HUES48 (cell line): ENCODE measurements around the gene FOS.

Experiments
- H3K27ac ChIP-seq: one replicate; pipeline ENCODE4 v1.7.0; 2013; ENCODE audit warnings: low read depth, low read length, inconsistent platforms
- H3K27me3 ChIP-seq: 2 replicates; pipeline ENCODE4 v1.6.1; 2013; ENCODE audit warnings: mild to moderate bottlenecking, low read length; ENCODE audit not compliant: control insufficient read depth, insufficient read depth
- H3K36me3 ChIP-seq: 2 replicates; pipeline ENCODE4 v1.6.1; 2013; ENCODE audit warnings: low read length; ENCODE audit not compliant: control insufficient read depth, insufficient read depth
- H3K4me1 ChIP-seq: 2 replicates; pipeline ENCODE4 v1.6.1; 2013; ENCODE audit warnings: mild to moderate bottlenecking, low read length; ENCODE audit not compliant: control insufficient read depth, insufficient read depth
- H3K4me3 ChIP-seq: 2 replicates; pipeline ENCODE4 v1.5.1; 2013; ENCODE audit warnings: mild to moderate bottlenecking, low read depth, low read length
- H3K9ac ChIP-seq: 2 replicates; pipeline ENCODE4 v1.6.1; 2013; ENCODE audit warnings: mild to moderate bottlenecking, low read depth, low read length, moderate library complexity
- H3K9me3 ChIP-seq: 2 replicates; pipeline ENCODE4 v1.6.1; 2013; ENCODE audit warnings: low read length; ENCODE audit not compliant: control insufficient read depth, insufficient read depth

Gene FOS

DNA sequence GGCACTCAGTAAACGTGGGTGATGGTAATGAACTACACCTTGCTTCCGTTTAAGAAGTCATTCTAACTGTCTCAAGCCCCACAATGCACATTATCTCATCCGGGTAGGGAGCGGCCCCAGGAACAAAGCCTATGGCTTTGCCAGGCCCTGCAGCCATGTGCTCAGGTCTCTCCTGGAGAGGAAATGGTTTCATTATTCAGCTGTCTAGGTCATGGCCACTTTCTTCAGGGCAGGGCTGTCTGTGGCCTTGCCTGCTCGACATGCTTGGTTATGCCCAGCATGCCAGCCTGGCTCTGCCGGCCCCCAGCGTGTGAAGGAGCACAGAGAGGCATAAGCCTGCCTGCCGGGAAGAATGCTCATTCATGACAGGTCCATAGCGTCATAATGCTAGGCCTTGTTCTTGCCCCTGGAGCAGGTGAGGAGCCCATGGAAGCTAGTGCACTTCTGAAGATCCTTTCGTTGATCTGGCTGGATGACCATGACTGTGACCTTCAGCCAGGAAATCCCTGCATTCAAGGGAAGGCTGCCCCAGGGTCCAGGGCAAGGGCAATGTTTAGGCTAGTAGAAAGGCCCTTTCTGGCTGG, 26.3 kb upstream of the FOS start:
- Histone ChIP-seq H3K4me3 (no peak overlapping the region), H3K27me3 (no peaks in the 10 kb centered on the region), H3K27ac (no peak overlapping the region), H3K4me1 (peaks cover 26% of the 10 kb centered on the region), H3K9ac (no peak overlapping the region), H3K36me3 (no peaks in the 10 kb centered on the region), H3K9me3 (no peaks in the 10 kb centered on the region)

DNA sequence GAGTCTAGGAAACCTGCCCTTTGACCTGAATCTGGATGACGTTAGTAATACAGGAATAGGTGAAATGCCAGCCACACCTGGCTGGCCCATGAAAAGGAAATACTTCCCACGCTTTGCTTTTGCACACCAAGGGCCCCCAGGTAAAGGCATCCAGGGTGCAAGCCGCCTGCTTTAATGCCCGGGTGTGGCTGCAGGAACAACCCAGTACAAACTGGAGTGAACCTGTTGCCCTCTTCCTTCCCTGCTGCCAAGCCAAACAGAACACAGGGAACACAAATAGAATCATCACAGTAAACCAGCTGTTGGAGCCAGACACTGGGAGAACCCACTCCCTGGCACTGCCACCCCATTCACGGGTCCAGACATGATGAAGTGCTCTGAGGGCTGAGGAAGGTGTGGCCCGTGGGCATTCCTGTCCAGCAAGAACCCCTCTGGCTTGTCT, 24.2 kb upstream of the FOS start:
- H3K9ac ChIP-seq = no peak overlapping the region
- H3K4me3 ChIP-seq = no peak overlapping the region
- peaks cover 25% of the 10 kb centered on the region for H3K4me1 ChIP-seq
- H3K27ac ChIP-seq = no peak overlapping the region
- no peaks in the 10 kb centered on the region for H3K9me3 ChIP-seq
- H3K36me3 ChIP-seq = no peaks in the 10 kb centered on the region
- no peaks in the 10 kb centered on the region for H3K27me3 ChIP-seq

DNA sequence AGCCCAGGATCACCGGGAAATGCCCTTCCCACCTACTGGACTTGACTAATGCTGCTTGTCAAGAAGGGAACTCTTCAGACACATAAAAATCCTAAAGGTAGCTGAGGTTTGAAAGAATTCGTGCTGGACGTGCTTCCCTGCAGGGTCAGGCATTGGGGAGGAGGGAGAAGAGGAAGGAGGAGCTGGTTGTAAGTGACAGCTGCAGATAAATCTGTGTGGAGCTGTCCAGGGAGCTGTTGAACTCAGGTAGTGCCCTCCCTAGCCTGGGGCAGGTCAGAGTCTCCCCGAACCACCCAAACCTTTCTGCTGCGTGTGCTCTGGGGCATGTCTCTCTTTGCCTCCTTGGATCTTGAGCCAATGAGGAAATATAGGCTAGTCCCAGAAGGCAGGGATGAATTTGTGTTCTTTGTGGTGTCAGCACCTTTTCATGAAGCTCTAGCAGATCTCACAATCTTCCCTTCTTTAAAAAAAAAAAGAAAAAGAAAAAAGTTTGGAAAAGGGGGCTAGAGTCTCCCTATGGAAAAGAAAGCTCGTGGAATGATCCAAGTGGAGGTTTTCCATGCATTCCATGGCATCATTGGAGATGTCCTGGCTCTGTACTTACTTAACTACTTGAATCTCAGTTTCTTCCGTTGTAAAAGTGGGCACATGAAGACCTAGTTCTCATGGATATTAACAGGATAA, 23.6 kb upstream of the FOS start:
- Histone ChIP-seq H3K9me3 (no peaks in the 10 kb centered on the region), H3K9ac (no peak overlapping the region), H3K4me1 (peaks cover 28% of the 10 kb centered on the region), H3K27me3 (no peaks in the 10 kb centered on the region), H3K27ac (no peak overlapping the region), H3K4me3 (no peak overlapping the region), H3K36me3 (no peaks in the 10 kb centered on the region)

DNA sequence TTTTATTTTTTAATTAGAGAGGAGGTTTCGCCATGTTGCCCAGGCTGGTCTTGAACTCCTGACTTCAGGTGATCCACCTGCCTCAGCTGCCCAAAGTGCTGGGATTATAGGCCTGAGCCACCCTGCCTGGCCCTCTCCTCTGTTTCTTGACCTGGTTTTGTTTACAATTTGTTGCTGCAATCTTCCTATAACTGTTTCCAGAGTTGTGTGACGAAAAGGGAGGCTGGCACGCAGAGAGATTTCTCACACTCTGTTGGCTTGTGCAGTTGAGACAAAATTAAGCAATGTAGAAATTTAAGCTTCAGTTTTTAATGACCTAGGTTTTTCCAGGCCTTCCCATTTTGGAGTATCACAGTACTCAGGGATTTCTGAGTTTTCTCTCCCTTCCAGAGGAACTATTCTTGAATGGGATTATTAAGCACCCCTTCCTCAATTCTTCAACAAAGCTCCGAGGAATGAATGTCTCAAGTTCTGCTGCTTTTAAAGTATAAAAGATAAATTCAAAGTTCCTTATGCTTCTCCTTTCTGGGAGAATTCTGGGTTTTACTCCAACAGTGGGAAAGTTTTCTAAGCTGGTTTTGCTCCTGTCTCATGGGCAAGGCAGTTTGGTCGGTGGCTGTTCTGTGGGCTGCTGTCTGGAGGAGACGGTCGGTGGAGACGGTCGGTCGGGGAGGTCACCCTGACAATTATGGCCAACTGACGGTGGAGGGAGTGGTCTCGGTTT, 20.4 kb upstream of the FOS start:
- Histone ChIP-seq H3K9me3 (no peaks in the 10 kb centered on the region), H3K4me1 (peaks cover 30% of the 10 kb centered on the region), H3K27ac (peak overlapping the region; percentile 96), H3K27me3 (no peaks in the 10 kb centered on the region), H3K4me3 (peak overlapping the region; percentile 82), H3K36me3 (no peaks in the 10 kb centered on the region), H3K9ac (peak overlapping the region; percentile 73)

DNA sequence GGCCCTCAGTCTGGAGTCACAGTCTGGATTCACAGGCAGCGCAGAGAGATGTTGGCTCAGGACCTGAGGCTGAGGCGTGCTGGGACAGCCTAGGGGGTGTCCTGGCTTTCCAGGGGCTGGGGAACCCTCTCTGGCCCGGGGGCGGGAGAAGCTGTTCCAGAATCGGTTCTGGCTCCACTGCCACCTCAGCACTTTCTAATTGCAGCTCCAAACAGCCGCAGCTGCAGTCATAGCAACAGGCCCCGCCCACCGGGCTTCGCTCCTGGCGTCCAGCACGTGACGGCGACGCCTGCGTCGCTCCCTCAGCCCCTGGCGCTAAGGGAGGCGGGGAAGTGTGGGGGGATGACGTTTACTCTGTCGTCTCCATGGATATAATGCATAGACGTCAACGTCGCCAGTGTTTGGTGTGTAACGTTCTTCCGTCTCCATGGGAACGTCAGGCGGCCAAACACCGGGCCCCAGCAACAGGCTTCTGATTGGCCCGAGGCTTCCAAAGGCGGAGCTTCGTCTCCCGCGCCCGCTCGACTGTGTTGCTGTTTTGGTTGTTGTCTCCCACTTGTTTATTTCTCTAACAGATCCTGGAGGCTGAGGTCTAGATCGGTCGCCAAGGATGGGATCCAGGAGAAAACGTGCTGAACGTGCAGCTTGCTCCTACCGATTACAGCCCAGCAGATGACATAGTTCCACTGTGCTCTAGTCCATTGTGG, 19.7 kb upstream of the FOS start:
- H3K4me1 ChIP-seq = peaks cover 30% of the 10 kb centered on the region
- H3K9me3 ChIP-seq = no peaks in the 10 kb centered on the region
- H3K27ac ChIP-seq = peak overlapping the region; percentile 96

DNA sequence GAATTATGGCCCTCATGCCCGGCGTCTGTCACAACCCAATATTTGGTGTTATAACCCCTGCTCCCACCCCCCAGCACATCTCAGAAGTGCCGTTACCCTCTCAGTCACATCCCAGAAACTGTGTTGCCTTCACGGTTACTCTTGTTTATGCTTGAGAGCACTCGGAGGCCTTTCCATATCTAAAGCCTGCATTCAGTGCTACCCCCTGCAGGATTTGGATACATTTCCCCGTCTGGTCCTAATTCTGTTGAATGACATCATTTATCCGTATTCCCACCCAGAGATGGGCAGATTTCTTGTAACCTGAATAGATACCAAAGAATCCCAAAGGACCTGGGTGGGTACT, 19.1 kb upstream of the FOS start:
- Histone ChIP-seq H3K9me3 (no peaks in the 10 kb centered on the region), H3K4me3 (peak overlapping the region; percentile 82), H3K27ac (peak overlapping the region; percentile 96), H3K36me3 (no peaks in the 10 kb centered on the region), H3K4me1 (peaks cover 30% of the 10 kb centered on the region), H3K9ac (peak overlapping the region; percentile 87), H3K27me3 (no peaks in the 10 kb centered on the region)

More for the DNA sequence above, 19.7 kb upstream of the FOS start:
- Histone ChIP-seq H3K4me3 (peak overlapping the region; percentile 82), H3K36me3 (no peaks in the 10 kb centered on the region), H3K9ac (peak overlapping the region; percentile 87), H3K27me3 (no peaks in the 10 kb centered on the region)

DNA sequence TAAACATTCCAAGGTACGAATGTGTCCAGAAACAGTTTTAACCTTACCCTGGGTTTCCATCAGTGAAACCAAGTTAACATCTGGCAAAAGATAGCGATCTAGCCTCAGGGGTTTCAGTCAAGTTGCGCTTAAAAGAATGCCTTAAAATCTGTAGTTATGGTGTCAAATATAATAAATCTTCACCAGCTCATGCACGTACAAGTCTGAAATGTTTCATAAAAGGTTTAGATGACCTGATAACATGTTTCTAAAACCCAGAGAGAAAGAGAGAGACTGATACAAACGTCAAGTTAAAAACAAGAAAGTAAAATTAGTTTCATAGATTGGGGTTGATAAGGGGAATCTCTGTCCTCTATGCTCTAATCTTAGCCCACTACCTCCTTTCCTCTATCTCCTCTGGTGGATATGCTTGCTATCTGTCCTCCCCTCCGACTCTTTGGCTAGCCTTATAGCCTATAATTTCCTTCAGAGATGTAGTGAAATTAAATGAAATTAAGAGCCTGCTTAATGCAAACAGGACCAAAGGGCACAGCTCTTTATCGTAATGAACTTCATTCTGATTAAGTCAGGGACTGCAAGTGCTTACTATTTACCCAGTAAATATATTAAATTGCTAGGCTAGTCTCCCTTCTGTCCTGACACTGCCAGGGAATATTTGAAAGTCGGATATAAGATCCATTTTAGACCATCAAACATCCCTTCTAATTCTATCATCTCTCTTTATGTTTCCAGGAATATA, 18.4 kb upstream of the FOS start:
- Histone ChIP-seq H3K36me3 (no peaks in the 10 kb centered on the region), H3K4me1 (peaks cover 23% of the 10 kb centered on the region), H3K9me3 (no peaks in the 10 kb centered on the region), H3K9ac (no peak overlapping the region), H3K4me3 (0 out of 2 replicates have a peak overlapping the region, but pooled peaks have one; percentile 82), H3K27ac (peak overlapping the region; percentile 96), H3K27me3 (no peaks in the 10 kb centered on the region)

DNA sequence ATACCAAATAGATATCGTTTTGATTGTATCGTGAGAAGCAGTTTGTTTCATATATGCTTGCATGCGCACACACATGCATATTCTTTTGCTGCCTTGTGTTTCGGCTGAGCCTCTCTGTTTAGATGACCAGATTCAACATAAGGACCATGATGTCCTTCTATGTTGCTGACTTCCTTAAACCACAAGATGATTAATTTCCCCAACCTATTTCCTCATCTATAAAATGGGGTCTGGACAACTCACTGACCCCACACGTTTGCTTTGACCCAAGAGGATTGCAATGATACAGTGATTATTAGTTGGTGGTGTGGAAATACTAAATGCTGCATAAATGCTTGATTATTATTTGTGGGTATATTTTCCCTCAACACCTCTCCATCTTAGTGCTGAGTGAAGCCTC, 16.8 kb upstream of the FOS start:
- Histone ChIP-seq H3K9ac (no peak overlapping the region), H3K4me3 (no peak overlapping the region), H3K9me3 (no peaks in the 10 kb centered on the region), H3K27me3 (no peaks in the 10 kb centered on the region), H3K36me3 (no peaks in the 10 kb centered on the region), H3K27ac (no peak overlapping the region), H3K4me1 (peaks cover 20% of the 10 kb centered on the region)

DNA sequence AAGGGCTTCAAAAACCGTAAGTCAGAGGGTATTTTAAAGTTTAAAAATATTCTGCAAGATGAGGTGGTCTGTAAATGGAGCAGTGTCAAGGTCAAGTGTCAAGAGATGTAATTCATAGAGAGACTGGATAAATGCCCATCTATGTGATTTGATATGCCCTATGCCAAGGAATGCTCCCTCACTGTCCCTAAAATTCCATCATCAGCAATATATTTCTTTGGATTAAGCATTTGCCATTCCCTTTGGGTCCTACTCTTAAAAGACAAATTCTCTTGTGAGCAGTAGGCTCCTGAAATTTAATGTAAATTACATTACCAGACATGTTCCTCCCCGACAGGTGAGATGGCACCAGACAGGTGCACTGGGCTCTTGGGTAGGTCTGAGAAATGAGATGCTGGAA, 16.0 kb upstream of the FOS start:
- Histone ChIP-seq H3K4me1 (peaks cover 24% of the 10 kb centered on the region), H3K9me3 (no peaks in the 10 kb centered on the region)

DNA sequence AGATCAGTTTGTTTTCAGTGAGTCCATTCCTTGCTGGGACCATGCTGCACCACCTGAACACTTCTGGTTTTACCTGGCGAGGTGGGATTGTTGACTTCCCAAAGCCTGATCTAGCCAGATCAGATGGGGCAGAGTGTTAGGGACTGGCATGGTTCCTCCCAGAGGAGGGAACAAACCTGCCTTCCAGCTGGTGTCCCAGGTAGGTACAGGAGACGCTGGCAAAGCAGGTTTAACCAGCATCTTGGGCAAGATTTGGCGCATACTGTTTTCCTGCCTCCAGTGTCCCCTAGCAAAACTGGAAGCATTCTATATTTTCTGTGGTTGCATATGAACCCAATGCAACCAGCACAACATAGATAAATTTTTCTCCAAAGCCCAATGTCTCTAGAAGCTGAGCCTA, 14.6 kb upstream of the FOS start:
- Histone ChIP-seq H3K9me3 (no peaks in the 10 kb centered on the region), H3K36me3 (no peaks in the 10 kb centered on the region), H3K27me3 (no peaks in the 10 kb centered on the region), H3K4me1 (peaks cover 25% of the 10 kb centered on the region), H3K9ac (no peak overlapping the region), H3K4me3 (no peak overlapping the region), H3K27ac (no peak overlapping the region)

More for the DNA sequence above, 16.0 kb upstream of the FOS start:
- H3K36me3 ChIP-seq = no peaks in the 10 kb centered on the region
- H3K9ac ChIP-seq = no peak overlapping the region
- no peak overlapping the region for H3K4me3 ChIP-seq
- no peaks in the 10 kb centered on the region for H3K27me3 ChIP-seq
- no peak overlapping the region for H3K27ac ChIP-seq
